K562 treated with DMSO at 1 percent for 48 hours (cell line): ENCODE data around the gene SRPX. TPM values are rescaled to one million over a fixed set of nuclear protein-coding genes. Genes with fewer than 3 reads are reported as not detected.

ENCODE experiments used
- total RNA-seq: library from RNA; unstranded; fragments of 300-600 nt; gene quantifications from 2 replicates; pipeline ENCODE4 v1.2.3, GENCODE V29; 2022; ENCODE audit warnings: low replicate concordance; ENCODE audit errors: extremely low read depth

SRPX gene
- total RNA-seq = not detected in 2 replicates

GRCh38 chrX:38220415-38221390 is at the start of gene SRPX:
Gene SRPX (minus strand): TSS chrX:38220871. CDS start chrX:38220792, 79 bp downstream.

Other genes starting within 250 kb of the SRPX start
- not detected in 2 replicates for gene SYTL5, start 214.3 kb downstream of the SRPX start, total RNA-seq
- not detected in 2 replicates for gene RPGR, start 106.6 kb upstream of the SRPX start, total RNA-seq
- not detected in 2 replicates for gene OTC, start 131.7 kb upstream of the SRPX start, total RNA-seq